Stimulated activated CD4-positive, alpha-beta T cell treated with anti-CD3 and anti-CD28 coated beads, Interleukin-12 subunit alpha, Interleukin-12 subunit beta, amount 100 ng/mL, for 4 hours (primary cell): ENCODE data around the gene LIG1.

Experiments used
- DNase-seq: peaks from one replicate; pipeline ENCODE4 v3.0.0-alpha.2; 2020

The LIG1 gene

GRCh38 chr19:48169939-48170803 lies at the start of gene LIG1, which contains the start of gene ZSWIM9:
Gene LIG1, minus strand, starts transcription at chr19:48170344. Its CDS starts 4,778 bp downstream, at chr19:48165566.
Gene ZSWIM9, plus strand, starts transcription at chr19:48170680. Its CDS starts 1,123 bp downstream, at chr19:48171803.
- DNase-seq = peak; percentile 88

- no peak for DNase-seq
These were observed 48.9 kb upstream of the LIG1 start for GRCh38 chr19:48218997-48219396.

GRCh38 chr19:48216933-48217332 lies 46.8 kb upstream of the LIG1 start:
- no peak for DNase-seq

GRCh38 chr19:48213959-48214358 lies 43.8 kb upstream of the LIG1 start:
- no peak for DNase-seq

GRCh38 chr19:48210005-48210404 lies 39.9 kb upstream of the LIG1 start:
- DNase-seq = no peak

- no peak for DNase-seq
These were observed 36.4 kb upstream of the LIG1 start for GRCh38 chr19:48206397-48207093.

- DNase-seq = peak; percentile 86
These were observed 33.9 kb upstream of the LIG1 start for GRCh38 chr19:48203794-48204628.

- DNase-seq = no peak
These were observed 33.2 kb upstream of the LIG1 start for GRCh38 chr19:48203222-48203793.

GRCh38 chr19:48196933-48197665 lies 27.0 kb upstream of the LIG1 start:
- DNase-seq = no peak

- no peak for DNase-seq
These were observed 26.2 kb upstream of the LIG1 start for GRCh38 chr19:48196321-48196763.

- no peak for DNase-seq
These were observed 25.0 kb upstream of the LIG1 start for GRCh38 chr19:48194844-48195830.

GRCh38 chr19:48194041-48194843 lies 24.1 kb upstream of the LIG1 start:
- no peak for DNase-seq

GRCh38 chr19:48192750-48193149 lies 22.6 kb upstream of the LIG1 start:
- no peak for DNase-seq

GRCh38 chr19:48190885-48191284 lies 20.7 kb upstream of the LIG1 start:
- DNase-seq = no peak

GRCh38 chr19:48190288-48190884 lies 20.2 kb upstream of the LIG1 start:
- no peak for DNase-seq

GRCh38 chr19:48186541-48186991 lies 16.4 kb upstream of the LIG1 start:
- DNase-seq = no peak

GRCh38 chr19:48186015-48186414 lies 15.9 kb upstream of the LIG1 start:
- DNase-seq = no peak

- DNase-seq = no peak
These were observed 13.2 kb upstream of the LIG1 start for GRCh38 chr19:48183356-48183755.

GRCh38 chr19:48182434-48182833 lies 12.3 kb upstream of the LIG1 start:
- DNase-seq = no peak
